RWPE2 (cell line): ENCODE data around the gene SNF8.

ENCODE experiments used
- ATAC-seq: fragments of 200-7000 bp; cut with Tn5 transposase; 3 replicates; pipeline ENCODE4 v1.9.1; 2021; ENCODE audit warnings: low read depth
- DNase-seq: peaks from one replicate; pipeline ENCODE4 v3.0.0-alpha.2; 2020; ENCODE audit warnings: low spot score
- H3K27ac ChIP-seq: fragments of 450-650 bp; 2 replicates; pipeline ENCODE4 v1.5.1; 2017; ENCODE audit warnings: mild to moderate bottlenecking; ENCODE audit not compliant: poor library complexity, severe bottlenecking
- H3K27me3 ChIP-seq: fragments of 250-450 bp; sonication (Bioruptor Pico); 2 replicates; pipeline ENCODE4 v1.5.1; 2021; ENCODE audit warnings: mild to moderate bottlenecking, moderate library complexity; ENCODE audit not compliant: insufficient read depth, poor library complexity, severe bottlenecking
- H3K36me3 ChIP-seq: fragments of 250-450 bp; sonication (Bioruptor Pico); 2 replicates; pipeline ENCODE4 v1.5.1; 2020; ENCODE audit warnings: low read depth, mild to moderate bottlenecking, moderate library complexity
- H3K4me1 ChIP-seq: fragments of 250-450 bp; sonication (Bioruptor Pico); 2 replicates; pipeline ENCODE4 v1.5.1; 2021; ENCODE audit warnings: mild to moderate bottlenecking, moderate library complexity; ENCODE audit not compliant: insufficient read depth, poor library complexity, severe bottlenecking
- H3K4me3 ChIP-seq: fragments of 250-450 bp; sonication (Bioruptor Pico); 2 replicates; pipeline ENCODE4 v1.5.1; 2021; ENCODE audit warnings: mild to moderate bottlenecking, moderate library complexity; ENCODE audit not compliant: severe bottlenecking
- H3K9me3 ChIP-seq: fragments of 250-450 bp; sonication (Bioruptor Pico); 2 replicates; pipeline ENCODE4 v1.5.1; 2021; ENCODE audit warnings: mild to moderate bottlenecking, moderate library complexity; ENCODE audit not compliant: severe bottlenecking
- TF ChIP-seq, protein P1 (sequence below): fragments of 450-650 bp; IDR thresholded peaks from one replicate; pipeline ENCODE4 v1.5.1; 2017; ENCODE audit warnings: mild to moderate bottlenecking, moderate library complexity; ENCODE audit not compliant: poor library complexity, severe bottlenecking

Gene SNF8

DNA sequence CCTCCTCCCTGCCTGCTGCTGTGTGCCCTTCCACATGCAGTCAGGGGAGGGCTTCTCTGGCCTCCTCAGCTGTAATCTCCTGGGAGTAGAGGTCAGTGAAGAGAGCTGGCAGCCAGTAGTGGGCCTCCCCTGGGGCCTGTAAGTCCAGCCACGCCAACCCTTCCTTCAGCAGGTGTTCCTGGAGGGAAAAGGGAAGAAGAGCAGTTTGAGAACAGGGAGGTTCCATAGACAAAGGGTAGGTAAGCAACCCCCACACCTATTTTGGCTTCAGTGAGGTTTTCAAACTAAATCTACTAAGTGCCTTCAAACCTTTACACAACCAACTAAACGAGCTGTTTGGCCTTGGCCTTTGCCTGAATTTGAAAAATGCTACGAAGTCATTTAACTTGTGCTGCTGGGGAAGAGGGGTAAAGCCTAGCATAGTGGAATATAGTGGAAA is 14.2 kb downstream of the SNF8 start:
- no peaks in the 10 kb centered on the region for H3K27me3 ChIP-seq
- ATAC-seq = no peak
- no peak overlapping the region for H3K4me3 ChIP-seq
- H3K27ac ChIP-seq = no peak overlapping the region
- H3K4me1 ChIP-seq = no peaks in the 10 kb centered on the region
- no peaks in the 10 kb centered on the region for H3K9me3 ChIP-seq
- no peak for DNase-seq
- TF ChIP-seq, protein P1, sequence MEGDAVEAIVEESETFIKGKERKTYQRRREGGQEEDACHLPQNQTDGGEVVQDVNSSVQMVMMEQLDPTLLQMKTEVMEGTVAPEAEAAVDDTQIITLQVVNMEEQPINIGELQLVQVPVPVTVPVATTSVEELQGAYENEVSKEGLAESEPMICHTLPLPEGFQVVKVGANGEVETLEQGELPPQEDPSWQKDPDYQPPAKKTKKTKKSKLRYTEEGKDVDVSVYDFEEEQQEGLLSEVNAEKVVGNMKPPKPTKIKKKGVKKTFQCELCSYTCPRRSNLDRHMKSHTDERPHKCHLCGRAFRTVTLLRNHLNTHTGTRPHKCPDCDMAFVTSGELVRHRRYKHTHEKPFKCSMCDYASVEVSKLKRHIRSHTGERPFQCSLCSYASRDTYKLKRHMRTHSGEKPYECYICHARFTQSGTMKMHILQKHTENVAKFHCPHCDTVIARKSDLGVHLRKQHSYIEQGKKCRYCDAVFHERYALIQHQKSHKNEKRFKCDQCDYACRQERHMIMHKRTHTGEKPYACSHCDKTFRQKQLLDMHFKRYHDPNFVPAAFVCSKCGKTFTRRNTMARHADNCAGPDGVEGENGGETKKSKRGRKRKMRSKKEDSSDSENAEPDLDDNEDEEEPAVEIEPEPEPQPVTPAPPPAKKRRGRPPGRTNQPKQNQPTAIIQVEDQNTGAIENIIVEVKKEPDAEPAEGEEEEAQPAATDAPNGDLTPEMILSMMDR = no peak
- peaks cover 100% of the 10 kb centered on the region for H3K36me3 ChIP-seq

DNA sequence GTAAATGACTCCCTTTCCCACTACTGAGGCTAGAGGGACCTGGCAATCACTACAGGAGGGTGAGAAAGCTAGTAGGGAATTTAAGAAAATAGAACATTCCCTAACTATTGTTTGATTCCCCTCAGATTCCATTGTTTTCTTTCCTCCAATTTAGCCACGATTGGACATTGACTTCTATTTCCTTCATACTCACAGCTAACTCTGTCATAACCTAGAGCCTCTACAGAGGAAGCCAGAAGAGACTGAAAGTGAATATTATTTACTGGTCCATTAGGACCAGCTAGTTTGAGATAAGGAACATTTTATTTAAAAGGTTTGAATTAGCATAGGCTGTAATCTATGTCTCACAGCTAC is 14.9 kb downstream of the SNF8 start:
- Histone ChIP-seq H3K4me1 (no peaks in the 10 kb centered on the region), H3K4me3 (no peak overlapping the region), H3K27ac (peak overlapping the region; percentile 6), H3K9me3 (no peaks in the 10 kb centered on the region), H3K36me3 (peaks cover 98% of the 10 kb centered on the region), H3K27me3 (no peaks in the 10 kb centered on the region)
- TF ChIP-seq, protein P1 = no peak
- no peak for DNase-seq
- ATAC-seq = no peak

DNA sequence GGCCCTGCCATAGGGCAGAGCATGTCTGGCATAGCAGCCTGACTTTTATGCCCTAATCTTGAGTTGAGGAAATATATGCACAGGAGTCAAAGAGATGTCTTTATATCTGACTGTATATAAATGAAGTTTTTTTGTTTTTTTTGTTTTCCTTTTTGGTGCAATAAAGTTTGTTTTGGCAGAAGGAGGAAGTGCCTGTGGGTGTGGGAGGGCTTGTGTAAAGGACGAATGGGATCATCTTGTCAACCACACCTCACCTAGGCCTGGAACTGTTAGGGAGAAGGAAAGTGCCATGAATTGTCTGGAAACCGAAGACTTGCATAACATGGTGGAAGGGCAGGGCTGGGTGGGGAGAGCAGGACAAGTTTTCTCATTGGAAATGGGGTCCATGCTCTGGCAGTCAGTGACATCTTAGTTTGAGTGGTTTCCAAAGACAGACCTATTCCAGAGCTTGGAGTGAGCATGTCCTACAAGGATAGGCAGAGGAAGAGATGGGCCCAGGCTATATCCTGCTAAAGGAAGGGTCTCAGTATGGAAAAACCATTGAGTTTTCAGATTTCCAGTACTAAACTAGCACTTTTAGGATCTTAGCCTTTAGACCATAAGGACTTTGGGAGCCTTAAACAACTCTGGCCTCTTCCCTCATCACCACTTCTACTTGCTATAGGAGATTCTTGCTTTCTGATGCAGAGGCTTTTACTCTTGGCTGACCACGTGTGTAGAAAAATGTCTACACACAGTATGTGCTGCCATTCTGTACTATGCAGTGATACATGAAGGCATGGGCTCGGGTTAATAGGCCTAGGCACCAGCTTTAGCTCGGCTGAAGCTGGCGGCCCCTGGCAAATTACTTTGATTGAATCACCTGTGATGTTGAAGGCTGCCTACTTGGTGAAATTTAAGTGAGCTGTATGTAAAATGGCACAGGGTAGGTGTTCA is 15.5 kb downstream of the SNF8 start:
- no peak overlapping the region for H3K4me3 ChIP-seq
- DNase-seq (no peak), ATAC-seq (no peak)
- TF ChIP-seq, protein P1 = no peak
- no peaks in the 10 kb centered on the region for H3K4me1 ChIP-seq
- peak overlapping the region; percentile 6 for H3K27ac ChIP-seq
- H3K36me3 ChIP-seq = peaks cover 98% of the 10 kb centered on the region
- no peaks in the 10 kb centered on the region for H3K9me3 ChIP-seq
- H3K27me3 ChIP-seq = no peaks in the 10 kb centered on the region

DNA sequence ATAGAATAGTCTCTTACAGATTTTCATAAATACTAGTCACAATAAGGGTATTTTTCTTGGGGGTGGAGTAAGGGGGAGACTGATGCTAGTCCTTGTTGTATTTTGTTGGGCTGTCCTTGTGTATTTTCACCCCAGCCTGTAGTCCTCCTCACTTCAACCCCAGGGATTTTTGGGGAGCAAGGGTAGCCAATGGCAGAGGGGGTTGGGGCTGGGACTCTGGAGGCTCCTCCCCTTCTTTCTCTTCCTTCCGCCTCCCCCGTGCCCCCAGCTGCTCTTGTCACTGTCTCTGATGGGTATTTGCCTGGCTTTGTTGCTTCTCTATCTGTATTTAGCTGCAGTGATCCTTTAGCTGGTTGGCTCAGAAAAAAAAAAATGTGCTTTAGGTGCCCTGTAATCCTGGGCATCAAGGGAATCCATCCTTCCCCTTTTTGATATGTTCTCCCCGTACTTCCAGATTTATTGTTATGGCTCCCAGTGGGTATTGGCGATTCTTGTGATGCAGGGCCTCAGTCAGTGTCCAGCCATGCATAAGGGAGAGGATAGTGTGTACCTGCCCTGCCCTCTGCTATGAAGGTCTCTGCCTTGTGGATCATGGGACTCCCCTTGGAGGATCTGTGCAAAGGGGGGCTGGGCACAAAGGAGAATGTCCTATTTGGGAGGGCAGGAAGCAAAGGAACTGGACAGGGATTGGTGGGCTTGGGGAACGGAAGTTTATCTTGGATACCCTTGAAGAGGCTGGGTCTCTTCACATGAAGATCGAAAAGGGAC is 16.5 kb downstream of the SNF8 start:
- no peaks in the 10 kb centered on the region for H3K27me3 ChIP-seq
- DNase-seq = no peak
- no peak overlapping the region for H3K4me3 ChIP-seq
- no peak for ATAC-seq
- TF ChIP-seq, protein P1 = no peak
- H3K4me1 ChIP-seq = no peaks in the 10 kb centered on the region
- H3K9me3 ChIP-seq = no peaks in the 10 kb centered on the region
- no peak overlapping the region for H3K27ac ChIP-seq
- H3K36me3 ChIP-seq = peaks cover 98% of the 10 kb centered on the region
